Fibroblast of the conjunctiva (primary cell): ENCODE results near the gene DUSP15.
"Not testable (repeated sequence)": the region's sequence is repeated elsewhere in the genome, so short reads cannot be mapped to it uniquely, and the experiment has no call there.

Experiments
- DNase-seq: peaks from one replicate; pipeline ENCODE4 v3.0.0-alpha.2; 2010; ENCODE audit warnings: low read depth

DUSP15 gene

GRCh38 chr20:31839782-31840487 lies 30.4 kb downstream of the DUSP15 start:
- DNase-seq: no peak

DNA sequence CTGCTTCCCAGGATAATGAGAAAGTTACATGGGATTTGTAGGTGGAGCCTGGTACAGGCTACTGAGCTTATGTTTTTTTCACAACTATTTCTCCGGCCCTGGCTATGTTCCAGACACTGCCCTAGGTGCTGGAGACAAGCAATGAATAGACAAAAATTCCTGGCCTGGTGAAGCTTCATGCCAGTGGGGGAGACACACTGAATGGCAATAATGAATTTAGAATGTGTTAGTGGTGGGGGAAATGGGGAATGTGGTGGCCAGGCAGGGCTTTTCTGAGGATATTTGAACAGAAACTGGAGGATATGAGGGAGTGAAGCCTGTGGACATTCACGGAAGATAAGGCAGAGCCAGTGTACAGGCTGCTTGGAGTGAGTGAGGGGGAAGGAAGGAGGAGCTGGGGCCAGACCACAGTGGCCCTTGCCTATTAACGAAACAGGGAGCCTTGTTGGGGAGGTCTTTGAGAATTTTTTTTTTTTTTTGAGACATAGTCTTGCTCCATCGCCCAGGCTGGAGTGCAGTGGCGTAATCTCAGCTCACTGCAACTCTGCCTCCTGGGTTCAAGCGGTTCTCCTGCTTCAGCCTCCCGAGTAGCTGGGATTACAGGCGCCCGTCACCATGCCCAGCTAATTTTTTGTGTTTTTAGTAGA lies 31.6 kb downstream of the DUSP15 start:
- no peak for DNase-seq

DNA sequence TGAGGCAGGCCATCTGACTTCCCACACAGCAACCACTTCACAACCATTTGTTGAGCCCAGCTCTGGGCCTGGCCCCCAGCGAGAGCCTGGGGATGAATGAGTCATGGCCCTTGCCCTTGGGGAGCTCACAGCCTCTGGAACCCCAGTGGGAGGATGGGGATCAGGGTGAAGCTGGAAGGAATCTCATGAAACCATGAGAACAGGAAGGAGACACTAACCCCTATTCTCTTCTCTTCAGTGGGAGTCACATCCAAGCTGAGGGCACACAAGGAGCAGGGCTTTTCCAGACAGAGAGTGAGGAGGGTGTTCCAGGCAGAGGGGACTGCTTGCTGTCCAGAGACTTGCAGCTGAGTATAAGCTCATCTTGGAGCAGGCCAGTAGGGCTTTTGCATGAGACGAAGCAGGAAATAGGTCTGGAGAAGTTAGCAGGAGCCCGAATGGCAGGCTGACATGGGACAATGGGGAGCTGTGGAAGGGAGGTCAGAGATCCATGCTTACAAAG lies 32.4 kb downstream of the DUSP15 start:
- DNase-seq: no peak

DNA sequence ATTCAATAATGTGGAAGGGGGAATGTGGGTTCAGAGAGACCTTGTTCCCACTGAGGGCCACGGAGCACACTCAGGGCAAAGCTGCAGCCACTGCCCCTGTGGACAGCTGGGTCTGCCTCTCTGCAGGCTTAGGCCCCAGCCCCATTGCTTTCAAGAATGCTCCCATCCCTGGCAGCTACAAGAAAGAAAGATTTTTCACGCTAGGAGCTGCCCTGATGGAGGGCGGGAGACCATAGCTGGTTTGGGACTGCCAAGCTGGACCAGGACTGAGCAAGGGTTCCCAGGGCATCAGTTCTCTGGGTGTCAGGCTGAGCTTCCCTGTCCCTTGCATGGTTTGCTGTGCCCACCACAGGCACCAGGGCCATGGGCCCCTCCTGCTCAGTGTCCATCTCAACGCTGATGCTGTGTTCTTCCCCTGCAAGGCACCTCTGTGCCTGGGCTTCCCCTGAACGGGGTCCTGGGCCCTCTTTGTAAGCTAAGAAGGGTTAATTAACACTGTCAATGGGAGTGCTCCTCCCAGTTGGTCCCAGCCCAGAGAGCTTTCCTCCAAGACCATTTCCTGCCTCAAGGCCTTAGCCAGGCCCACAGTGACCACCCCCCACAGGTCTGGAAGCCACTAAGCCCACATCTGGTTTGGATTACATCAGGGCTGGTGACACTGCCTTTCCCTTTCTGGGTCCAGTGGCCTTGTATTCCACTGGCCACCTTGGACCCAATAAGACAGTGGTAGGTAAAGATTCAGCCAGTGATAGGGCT lies 33.3 kb downstream of the DUSP15 start:
- DNase-seq: no peak

- DNase-seq: peak; percentile 67
Measured at GRCh38 chr20:31835977-31836852, 34.1 kb downstream of the DUSP15 start.

GRCh38 chr20:31835554-31835953 lies 34.8 kb downstream of the DUSP15 start:
- DNase-seq: no peak

- no peak for DNase-seq
Measured at GRCh38 chr20:31833931-31834521, 36.3 kb downstream of the DUSP15 start.

DNA sequence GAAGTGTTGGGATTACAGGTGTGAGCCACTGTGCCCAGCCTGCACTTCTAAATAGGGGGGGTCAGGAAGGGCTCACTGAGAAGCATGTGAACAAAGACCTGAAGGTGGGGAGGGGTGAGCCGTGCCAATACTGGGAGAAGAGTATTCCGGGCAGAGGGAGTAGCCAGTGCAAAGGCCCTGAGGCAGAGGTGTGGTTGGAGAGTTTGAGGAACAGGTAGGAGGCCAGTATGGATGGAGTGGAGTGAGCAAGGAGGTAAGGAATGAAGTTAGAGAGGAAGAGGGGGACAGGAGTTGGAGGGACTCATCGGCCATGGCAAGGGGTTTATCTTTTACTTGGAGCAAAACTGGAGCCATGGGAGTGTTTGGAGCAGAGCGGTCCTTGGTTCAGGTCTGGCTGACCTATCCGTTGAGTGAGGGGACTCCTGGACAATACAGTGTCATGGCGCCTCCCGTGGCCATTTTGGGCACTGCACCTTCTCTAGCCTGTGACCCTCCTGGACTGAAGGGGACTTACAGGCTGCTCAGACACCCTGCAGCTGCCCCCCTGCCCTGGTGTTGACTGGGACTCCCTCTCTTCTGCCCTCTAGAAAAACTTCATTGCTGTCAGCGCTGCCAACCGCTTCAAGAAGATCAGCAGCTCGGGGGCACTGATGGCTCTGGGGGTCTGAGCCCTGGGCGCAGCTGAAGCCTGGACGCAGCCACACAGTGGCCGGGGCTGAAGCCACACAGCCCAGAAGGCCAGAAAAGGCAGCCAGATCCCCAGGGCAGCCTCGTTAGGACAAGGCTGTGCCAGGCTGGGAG lies 37.0 kb downstream of the DUSP15 start:
- DNase-seq: no peak

DNA sequence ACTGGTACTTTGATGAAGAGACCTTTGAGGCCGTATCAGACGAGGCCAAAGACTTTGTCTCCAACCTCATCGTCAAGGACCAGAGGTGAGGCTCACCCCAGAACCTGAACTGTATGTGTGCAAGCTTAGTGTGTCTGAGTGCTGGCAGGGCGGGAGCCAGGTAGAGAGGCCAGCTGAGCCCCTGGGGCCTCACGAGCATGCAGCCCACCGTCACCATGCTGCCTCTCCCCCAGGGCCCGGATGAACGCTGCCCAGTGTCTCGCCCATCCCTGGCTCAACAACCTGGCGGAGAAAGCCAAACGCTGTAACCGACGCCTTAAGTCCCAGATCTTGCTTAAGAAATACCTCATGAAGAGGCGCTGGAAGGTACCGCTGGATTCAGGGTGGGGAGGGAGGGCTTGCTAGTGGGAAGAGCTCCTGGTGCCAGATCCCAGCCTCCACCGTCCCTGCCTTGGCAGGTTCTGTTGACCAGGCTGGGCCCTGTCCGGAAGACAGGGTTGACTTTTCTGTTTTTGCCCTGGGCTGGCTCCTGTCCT lies 38.5 kb downstream of the DUSP15 start:
- DNase-seq: no peak

DNA sequence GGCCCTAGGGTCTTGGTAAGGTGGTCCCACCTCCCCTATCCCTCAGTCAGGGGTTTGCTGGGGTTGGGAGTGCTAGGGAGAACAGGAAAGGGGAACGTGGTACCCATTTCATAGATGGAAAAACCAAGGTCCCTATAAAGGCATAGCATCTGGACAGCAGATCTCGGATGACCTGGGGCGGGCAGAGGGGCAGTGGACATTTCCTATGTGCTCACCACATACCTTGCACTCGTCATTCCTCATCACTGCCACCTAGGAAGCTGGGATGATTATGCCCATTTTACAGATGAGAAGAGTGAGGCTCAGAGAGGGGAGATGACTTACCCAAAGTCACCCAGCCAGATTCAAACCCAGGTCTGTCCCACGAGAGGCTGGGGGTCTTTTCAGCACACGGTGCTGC lies 39.1 kb downstream of the DUSP15 start:
- DNase-seq: no peak

GRCh38 chr20:31830406-31830981 lies 39.8 kb downstream of the DUSP15 start:
- DNase-seq: no peak

DNA sequence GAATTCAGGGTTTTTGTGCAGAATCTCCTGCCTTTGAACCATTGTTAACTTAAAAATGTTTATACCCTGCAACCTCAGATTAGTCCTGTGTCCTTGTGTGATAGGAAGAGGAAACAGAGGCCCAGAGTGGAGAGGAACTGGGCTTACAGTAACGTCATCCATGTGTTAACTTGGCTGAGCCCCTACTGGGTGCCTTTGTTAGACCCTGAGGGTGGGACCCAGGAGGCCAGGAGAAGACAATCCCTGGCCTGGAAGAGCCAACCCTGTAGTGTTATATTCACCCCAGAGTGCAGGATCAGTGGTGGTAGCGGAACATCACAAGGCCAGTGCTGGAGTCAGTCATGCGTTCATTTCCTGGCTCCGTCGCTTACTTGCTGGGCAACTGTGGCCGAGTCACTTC lies 40.6 kb downstream of the DUSP15 start:
- DNase-seq: no peak

DNA sequence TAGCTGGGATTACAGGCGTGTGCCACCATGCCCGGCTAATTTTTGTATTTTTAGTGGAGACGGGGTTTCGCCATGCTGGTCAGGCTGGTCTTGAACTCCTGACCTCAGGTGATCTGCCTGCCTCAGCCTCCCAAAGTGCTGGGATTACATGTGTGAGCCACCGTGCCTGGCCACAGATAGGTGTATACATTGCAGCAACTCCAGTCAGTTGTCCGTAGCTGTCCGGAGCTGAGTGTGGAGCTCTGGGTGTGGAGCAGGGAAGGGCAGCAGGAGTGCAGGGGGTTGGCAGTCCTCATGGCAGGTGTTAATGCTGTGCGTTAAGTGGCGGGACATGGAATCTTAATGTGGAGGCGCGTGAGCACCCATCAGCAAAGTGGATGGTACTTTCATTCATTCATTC lies 42.3 kb downstream of the DUSP15 start:
- not testable (repeated sequence) for DNase-seq

DNA sequence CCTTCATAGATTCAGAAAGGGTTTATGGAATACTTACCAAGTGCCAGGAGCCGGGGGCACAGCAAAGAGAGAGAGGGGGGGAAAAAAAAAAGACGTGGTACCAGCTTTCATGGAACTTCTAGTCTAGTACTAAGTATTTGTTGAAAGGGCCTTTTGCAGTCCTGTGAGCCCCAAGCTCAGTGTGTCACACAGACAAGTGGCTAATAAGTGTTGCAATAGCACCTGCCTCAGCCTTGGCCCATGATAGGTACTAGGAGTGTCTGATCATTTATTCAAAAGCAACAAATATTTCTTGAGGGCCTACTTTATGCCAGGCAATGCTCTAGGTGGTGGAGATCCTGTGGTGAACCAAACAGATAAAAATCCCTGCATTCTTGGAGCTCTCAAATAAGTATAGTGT lies 43.3 kb downstream of the DUSP15 start:
- DNase-seq: no peak

GRCh38 chr20:31826074-31826473 lies 44.3 kb downstream of the DUSP15 start:
- DNase-seq: no peak

GRCh38 chr20:31824554-31825313 lies 45.6 kb downstream of the DUSP15 start:
- DNase-seq: no peak

DNA sequence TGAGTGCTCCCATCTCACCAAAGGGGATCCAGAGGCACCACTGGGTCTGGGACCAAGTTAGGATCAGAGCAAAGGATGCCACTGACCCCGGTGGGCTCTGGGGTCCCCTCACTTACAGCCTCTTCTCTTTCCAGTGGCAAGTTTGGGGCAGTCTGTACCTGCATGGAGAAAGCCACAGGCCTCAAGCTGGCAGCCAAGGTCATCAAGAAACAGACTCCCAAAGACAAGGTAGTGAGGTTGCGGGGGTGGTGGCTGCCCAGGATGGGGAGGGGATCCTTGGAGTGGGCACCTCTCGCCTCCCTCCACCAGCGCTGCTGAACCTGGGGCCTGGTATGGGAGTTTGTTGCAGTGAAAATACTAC lies 46.2 kb downstream of the DUSP15 start:
- no peak for DNase-seq

GRCh38 chr20:31823360-31824124 lies 46.8 kb downstream of the DUSP15 start:
- DNase-seq: no peak
